HepG2 (cell line): Measurements from ENCODE around the gene PTEN. TPM values are rescaled to one million over a fixed set of nuclear protein-coding genes. Genes with fewer than 3 reads are reported as not detected.
A peak's percentile ranks its signal among the peaks of the same experiment; 100 is the strongest.

ENCODE experiments used
- CEBPG ChIP-seq: IDR thresholded peaks from 2 replicates; pipeline ENCODE4 v1.6.1; 2016
- polyA plus RNA-seq, 8 experiments: library from polyadenylated mRNA; depleted of rRNA in 3 of 8; stranded (reverse) in 7 of 8; unstranded in 1 of 8; fragments of >200 nt; fragmentation: Illumina TruSeq in 4 of 8; extraction: Trizol in 4 of 8; gene quantifications; 2 replicates each; pipeline versions ENCODE4 v1.2.1 to v1.2.3, GENCODE V29; 2011 to 2016; ENCODE audit warnings: low read depth in 4 of 8, missing spikeins in 1 of 8, mixed read lengths in 1 of 8; ENCODE audit not compliant: insufficient read depth in 1 of 8
- total RNA-seq, 5 experiments: library from RNA; depleted of rRNA; stranded (reverse); fragments of >200 nt; fragmentation: Illumina TruSeq; extraction: Trizol; gene quantifications; 2 replicates each; pipeline ENCODE4 v1.2.3, GENCODE V29; 2016; ENCODE audit warnings: low read depth in 1 of 5
- TF ChIP-seq, protein P1 (sequence below): IDR thresholded peaks from 2 replicates; pipeline ENCODE4 v1.4.0; 2020; ENCODE audit warnings: mild to moderate bottlenecking, missing genetic modification reagents
- TF ChIP-seq, protein P2 (sequence below): sonication (generic); formaldehyde crosslinking; conservative IDR thresholded peaks from 2 replicates; pipeline ENCODE4 v1.8.1; 2023; ENCODE audit warnings: missing genetic modification reagents
- TF ChIP-seq, protein P3 (sequence below): sonication (generic); formaldehyde crosslinking; IDR thresholded peaks from 2 replicates; pipeline ENCODE4 v1.4.0; 2020; ENCODE audit warnings: missing genetic modification reagents, borderline replicate concordance

PTEN gene
- total and polyA plus RNA-seq, 2 of the 13 experiments (the other 11 are each of a cell fraction or from before 2014, with no cell fraction given), result 30.3 to 61.3 TPM

DNA sequence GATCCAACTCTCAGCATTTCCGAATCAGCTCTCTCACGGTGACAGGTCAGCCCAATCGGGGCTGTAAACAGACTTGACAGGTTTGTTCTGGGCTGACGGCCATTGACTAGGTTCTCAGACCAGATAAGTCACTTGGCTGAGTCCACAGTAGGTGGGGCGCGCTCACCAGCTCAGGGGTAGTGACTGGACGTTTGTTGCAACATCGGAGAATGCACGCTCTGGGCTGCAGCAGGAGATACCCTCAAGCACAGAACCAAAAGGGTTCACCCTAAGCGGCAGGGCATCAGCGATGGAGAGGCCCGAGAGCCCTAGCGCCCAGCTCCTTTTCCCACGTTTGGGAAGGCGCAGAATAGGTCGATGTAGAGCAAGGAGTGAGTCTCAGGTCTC is 1.9 kb upstream of the PTEN start (continued):
- TF ChIP-seq, protein P1, sequence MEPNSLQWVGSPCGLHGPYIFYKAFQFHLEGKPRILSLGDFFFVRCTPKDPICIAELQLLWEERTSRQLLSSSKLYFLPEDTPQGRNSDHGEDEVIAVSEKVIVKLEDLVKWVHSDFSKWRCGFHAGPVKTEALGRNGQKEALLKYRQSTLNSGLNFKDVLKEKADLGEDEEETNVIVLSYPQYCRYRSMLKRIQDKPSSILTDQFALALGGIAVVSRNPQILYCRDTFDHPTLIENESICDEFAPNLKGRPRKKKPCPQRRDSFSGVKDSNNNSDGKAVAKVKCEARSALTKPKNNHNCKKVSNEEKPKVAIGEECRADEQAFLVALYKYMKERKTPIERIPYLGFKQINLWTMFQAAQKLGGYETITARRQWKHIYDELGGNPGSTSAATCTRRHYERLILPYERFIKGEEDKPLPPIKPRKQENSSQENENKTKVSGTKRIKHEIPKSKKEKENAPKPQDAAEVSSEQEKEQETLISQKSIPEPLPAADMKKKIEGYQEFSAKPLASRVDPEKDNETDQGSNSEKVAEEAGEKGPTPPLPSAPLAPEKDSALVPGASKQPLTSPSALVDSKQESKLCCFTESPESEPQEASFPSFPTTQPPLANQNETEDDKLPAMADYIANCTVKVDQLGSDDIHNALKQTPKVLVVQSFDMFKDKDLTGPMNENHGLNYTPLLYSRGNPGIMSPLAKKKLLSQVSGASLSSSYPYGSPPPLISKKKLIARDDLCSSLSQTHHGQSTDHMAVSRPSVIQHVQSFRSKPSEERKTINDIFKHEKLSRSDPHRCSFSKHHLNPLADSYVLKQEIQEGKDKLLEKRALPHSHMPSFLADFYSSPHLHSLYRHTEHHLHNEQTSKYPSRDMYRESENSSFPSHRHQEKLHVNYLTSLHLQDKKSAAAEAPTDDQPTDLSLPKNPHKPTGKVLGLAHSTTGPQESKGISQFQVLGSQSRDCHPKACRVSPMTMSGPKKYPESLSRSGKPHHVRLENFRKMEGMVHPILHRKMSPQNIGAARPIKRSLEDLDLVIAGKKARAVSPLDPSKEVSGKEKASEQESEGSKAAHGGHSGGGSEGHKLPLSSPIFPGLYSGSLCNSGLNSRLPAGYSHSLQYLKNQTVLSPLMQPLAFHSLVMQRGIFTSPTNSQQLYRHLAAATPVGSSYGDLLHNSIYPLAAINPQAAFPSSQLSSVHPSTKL (CRISPR knock-in tag), result no peak
- TF ChIP-seq, protein P2, sequence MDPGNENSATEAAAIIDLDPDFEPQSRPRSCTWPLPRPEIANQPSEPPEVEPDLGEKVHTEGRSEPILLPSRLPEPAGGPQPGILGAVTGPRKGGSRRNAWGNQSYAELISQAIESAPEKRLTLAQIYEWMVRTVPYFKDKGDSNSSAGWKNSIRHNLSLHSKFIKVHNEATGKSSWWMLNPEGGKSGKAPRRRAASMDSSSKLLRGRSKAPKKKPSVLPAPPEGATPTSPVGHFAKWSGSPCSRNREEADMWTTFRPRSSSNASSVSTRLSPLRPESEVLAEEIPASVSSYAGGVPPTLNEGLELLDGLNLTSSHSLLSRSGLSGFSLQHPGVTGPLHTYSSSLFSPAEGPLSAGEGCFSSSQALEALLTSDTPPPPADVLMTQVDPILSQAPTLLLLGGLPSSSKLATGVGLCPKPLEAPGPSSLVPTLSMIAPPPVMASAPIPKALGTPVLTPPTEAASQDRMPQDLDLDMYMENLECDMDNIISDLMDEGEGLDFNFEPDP, result 0 out of 2 replicates have a peak, but pooled peaks have one; percentile 45
- peak; percentile 89 for TF ChIP-seq CEBPG (CRISPR knock-in tag)
- TF ChIP-seq, protein P3, sequence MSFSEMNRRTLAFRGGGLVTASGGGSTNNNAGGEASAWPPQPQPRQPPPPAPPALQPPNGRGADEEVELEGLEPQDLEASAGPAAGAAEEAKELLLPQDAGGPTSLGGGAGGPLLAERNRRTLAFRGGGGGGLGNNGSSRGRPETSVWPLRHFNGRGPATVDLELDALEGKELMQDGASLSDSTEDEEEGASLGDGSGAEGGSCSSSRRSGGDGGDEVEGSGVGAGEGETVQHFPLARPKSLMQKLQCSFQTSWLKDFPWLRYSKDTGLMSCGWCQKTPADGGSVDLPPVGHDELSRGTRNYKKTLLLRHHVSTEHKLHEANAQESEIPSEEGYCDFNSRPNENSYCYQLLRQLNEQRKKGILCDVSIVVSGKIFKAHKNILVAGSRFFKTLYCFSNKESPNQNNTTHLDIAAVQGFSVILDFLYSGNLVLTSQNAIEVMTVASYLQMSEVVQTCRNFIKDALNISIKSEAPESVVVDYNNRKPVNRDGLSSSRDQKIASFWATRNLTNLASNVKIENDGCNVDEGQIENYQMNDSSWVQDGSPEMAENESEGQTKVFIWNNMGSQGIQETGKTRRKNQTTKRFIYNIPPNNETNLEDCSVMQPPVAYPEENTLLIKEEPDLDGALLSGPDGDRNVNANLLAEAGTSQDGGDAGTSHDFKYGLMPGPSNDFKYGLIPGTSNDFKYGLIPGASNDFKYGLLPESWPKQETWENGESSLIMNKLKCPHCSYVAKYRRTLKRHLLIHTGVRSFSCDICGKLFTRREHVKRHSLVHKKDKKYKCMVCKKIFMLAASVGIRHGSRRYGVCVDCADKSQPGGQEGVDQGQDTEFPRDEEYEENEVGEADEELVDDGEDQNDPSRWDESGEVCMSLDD (CRISPR knock-in tag), result no peak
